HG03025 (cell line): ENCODE data around the gene PSMB5.

ENCODE experiments used
- ATAC-seq: cut with Tn5 transposase; IDR thresholded peaks from one replicate; pipeline ENCODE4 v1.9.1; 2021; ENCODE audit warnings: mild to moderate bottlenecking, moderate library complexity; ENCODE audit not compliant: unreplicated experiment, low FRiP score

PSMB5 gene

GRCh38 chr14:23045419-23046357 lies 11.0 kb upstream of the PSMB5 start:
- ATAC-seq = no peak

DNA sequence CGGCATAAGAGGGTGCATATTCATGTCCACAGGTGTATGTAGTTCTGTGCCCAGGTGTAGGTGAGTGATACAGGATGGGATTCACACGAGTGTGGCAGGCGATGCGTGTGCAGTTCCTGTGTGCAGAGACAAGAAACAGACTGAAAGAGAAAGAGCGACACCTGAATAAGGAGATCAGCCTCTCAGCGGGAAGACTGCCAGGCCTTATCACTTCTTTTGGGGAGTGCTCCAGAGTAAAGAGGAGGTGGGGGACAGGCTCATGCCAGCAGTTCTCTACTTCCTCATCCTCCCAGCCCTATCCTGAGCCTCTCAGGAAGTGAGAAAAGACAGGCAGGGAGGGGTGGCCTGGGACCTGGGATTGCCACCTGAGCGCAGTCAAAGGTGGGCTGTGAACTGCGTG lies 10.1 kb upstream of the PSMB5 start:
- no peak for ATAC-seq

DNA sequence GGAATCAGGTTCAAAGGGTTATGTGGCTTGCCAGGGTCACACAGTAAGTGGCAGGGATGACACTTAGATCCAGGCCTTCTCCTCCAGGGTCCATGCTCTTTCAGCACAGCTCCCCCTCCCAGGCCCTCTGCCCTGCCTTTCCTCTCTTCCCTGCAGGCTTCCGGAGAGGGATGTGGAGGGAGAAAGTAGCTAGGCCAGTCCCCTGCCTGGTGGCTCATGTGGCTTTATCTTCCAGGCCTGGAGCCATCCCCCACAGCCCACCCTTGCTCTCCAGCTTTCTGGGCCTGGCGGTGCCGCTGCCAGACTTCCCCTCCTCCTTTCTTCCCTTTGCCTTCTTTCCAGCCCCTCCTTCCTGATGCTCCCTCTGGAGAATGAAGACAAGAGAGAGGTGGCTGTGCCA lies 9.1 kb upstream of the PSMB5 start:
- no peak for ATAC-seq

GRCh38 chr14:23043145-23043544 lies 8.4 kb upstream of the PSMB5 start:
- ATAC-seq = no peak

- no peak for ATAC-seq
Observed at GRCh38 chr14:23042162-23042965, 7.7 kb upstream of the PSMB5 start, which contains the start of gene PSMB11. PSMB11 (plus strand) TSS chr14:23042212; CDS start chr14:23042226, 14 bp downstream.

GRCh38 chr14:23041729-23042128 lies 7.0 kb upstream of the PSMB5 start:
- ATAC-seq = no peak

DNA sequence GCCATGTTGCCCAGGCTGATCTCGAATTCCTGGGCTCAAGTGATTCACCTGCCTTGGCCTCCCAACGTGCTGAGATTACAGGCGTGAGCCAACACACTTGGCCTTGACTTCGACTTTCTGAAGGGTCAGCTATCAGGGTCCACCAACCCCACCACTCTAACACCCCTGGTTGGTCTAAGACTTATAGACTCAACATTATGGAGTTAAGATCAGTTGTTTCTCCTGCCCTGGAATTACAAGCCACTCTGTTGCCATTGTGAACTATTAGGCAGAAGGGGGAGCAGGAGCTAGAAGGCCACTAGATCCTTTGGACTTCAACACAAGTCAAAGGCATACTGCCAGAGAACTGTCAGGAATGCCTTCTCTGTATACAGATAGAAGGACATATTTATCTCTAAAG lies 5.4 kb upstream of the PSMB5 start:
- ATAC-seq = no peak

- no peak for ATAC-seq
Observed at GRCh38 chr14:23035303-23036144, 824 bp upstream of the PSMB5 start.

DNA sequence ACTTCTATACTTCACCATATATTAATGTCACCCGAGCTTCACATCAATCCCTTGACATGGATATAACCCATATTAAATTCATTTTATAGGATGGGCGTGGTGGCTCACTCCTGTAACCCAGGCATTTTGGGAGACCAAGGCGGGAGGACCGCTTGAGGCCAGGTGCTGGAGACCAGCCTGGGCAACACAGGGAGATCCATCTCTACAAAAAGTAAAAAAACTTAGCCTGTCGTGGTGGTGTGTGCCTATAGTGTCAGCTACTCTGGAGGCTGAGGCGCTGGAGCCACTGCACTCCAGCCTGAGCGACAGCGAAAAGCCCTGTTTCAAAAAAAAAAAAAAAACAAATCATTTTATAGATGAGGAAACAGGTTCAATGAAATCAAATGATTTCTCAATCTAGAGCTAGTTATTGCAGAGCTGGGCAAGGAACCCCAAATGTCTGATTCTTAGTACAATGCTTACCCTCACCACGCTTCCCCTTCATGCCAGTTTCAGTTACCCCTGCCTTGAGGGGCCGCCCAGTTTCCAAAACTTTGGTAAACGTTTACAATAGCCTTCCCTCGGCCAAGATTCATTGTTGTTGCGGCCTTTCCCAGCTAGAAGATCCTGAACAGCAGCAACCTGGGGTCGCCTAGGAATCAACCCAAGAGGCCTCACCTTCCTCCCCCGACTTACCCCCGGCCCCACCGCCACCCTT lies 751 bp downstream of the PSMB5 start:
- ATAC-seq = no peak

- ATAC-seq = no peak
Observed at GRCh38 chr14:23033251-23033727, 1.4 kb downstream of the PSMB5 start.

- no peak for ATAC-seq
Observed at GRCh38 chr14:23030936-23031335, 3.8 kb downstream of the PSMB5 start.

GRCh38 chr14:23028799-23029198 lies 5.9 kb downstream of the PSMB5 start:
- ATAC-seq = no peak

DNA sequence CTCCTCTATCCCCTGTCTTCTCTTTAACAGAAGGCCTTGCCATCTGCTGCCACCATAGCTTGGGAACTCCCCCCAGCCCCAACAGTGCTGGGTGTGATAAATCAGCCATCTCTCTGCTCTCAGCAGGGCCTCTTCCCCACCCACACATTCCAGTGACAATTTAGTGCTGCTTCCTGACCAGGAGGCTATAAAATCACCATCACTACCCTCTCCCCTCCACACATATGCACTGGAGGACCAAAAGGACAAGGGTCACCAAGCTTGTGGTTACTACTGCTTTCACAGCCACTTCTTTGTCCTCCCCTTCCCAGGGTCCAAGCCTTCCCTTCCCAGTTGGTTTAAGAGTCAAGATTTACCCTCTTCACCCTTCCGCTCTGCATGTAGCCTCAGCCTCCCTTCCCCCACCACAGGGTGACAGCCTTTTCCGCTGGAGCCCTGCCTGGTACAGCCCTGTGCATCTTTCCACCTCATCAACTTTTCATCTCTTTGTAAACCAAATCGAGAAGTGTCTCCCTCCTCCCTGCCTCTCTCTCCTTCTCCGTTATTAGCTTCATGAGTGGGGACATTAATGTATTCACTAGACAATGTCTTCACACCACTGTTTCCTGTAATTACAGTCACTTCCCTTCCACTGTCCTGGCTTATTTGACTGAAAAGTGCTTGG lies 9.4 kb downstream of the PSMB5 start:
- ATAC-seq = no peak

DNA sequence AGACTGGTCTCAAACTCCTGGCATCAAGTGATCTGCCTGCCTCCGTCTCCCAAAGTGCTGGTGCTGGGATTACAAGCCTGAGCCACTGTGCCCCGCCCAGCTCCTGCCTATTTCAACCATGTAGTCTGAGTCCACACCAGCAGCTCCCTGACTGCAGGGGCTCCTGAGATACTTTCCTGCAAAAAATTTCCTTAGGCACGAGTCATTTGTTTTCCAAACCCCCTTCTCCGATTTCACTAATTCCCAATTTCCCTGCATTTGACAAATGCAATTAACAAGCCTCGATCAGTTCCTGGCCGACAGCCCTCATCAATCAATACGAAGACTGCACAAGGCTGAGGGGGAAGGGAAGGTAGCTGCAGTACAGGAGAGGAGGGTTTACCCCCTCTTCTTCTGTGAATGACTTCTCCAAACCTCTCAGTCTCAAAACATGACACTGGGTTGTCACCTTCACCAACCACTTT lies 10.1 kb downstream of the PSMB5 start:
- ATAC-seq = no peak

- ATAC-seq = no peak
Observed at GRCh38 chr14:23023795-23024152, 10.9 kb downstream of the PSMB5 start.

DNA sequence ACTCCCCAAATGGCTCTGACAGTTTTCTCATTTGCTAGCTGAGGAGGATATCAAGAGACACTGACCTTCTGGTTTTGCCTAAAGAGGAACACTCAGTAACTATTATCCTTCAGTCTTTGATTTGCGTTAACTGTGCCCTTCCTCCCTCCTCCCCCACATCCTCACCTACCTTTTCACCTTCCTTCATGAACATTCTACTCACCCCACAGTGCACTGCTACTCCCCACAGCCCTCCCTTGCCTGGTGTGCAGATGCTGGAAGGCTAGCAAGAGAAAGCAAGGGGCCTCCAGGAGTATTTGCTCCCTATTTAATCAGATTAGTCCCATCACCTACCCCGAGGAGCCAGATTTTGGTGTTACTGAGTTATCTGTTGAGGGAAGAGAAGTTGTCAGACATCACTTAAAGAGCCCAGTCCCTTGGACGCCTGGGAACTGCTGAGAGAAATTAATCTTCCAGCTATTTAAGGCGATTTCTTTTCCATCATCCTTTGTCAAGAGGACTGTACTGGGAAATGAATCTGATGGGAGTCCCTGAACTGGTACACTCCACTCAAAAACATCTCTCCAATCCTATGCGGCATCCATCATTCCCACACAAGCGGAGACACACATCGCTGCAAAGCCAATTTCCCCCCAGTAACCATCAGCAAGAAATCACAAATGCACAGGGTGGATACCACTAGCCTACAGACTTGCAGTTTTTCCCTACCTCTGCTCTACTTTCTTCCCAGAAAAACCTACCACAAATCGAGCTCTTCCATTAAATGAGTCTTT lies 11.5 kb downstream of the PSMB5 start:
- ATAC-seq = no peak

DNA sequence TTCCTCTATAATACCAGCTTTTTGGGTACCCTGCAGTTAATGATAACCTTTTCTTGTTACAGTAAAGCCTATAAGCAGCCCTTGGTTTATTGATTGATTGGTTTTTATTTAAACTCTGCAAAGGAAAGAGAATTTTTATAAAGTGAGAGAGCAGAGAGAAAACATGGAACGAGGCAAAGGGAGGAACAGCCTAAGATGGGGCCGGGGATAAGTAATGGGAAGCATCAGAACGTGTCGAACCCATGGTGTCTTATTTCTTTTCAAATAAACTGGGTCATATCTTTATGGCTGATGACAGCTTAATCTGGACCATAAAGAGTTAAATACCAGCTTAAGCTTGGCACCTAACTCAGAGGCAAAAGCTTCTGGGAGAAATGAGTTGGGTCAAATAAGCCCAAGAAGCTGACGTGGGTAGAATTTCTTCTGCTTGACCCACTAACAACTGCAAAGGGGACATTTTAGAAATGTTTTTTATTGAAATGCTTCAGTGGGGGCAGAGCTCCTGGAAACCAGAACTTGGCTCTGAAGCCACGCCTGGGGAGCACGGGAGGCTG lies 12.7 kb downstream of the PSMB5 start:
- ATAC-seq = no peak

DNA sequence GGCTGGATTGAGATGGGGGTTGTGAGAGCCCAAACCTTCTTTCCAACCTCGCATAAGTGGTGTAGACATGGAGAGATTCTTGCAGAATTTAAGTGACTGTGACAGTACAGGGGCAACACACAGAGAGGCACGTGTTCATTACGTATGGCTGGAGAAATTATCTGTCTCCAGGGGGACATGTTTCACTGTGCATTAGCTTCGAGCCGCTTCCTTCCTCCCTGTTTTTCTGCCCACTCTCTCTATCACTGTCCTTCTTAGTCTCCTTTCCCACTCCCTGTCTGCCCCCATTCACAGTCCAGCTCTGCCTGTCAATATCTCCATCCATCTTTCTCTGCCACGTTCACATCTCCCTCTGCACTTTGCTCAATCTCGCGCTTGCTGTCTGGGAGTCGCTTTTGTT lies 13.3 kb downstream of the PSMB5 start:
- ATAC-seq = no peak
